Bronchial epithelial cell (primary cell): Measurements from ENCODE around the gene ADAMTSL5. TPM values are rescaled to one million over a fixed set of nuclear protein-coding genes. Genes with fewer than 3 reads are reported as not detected.

Experiments
- DNase-seq: peaks from one replicate; pipeline ENCODE4 v3.0.0-alpha.2; 2010; ENCODE audit warnings: low read depth
- FAIRE-seq: peaks from 2 replicates; lab custom pipeline; 2011; peaks lifted over from hg19 to GRCh38; lab: Jason Lieb, UNC
- H3K27me3 ChIP-seq: 2 replicates; pipeline ENCODE4 v1.5.1; 2011; ENCODE audit warnings: low read length; ENCODE audit not compliant: control insufficient read depth, insufficient read depth
- H3K36me3 ChIP-seq: 2 replicates; pipeline ENCODE4 v1.5.1; 2011; ENCODE audit warnings: low read length; ENCODE audit not compliant: control insufficient read depth, insufficient read depth
- H3K4me3 ChIP-seq: 2 replicates; pipeline ENCODE4 v1.5.1; 2011; ENCODE audit warnings: mild to moderate bottlenecking, low read depth, low read length, control low read depth
- CTCF ChIP-seq: IDR thresholded peaks from 2 replicates; pipeline ENCODE4 v1.5.1; 2011; ENCODE audit warnings: mild to moderate bottlenecking, moderate library complexity, low read length, control low read depth, inconsistent platforms; ENCODE audit not compliant: insufficient read depth, severe bottlenecking
- total RNA-seq: library from RNA; depleted of rRNA; stranded (reverse); fragments of >200 nt; gene quantifications from 2 replicates; pipeline ENCODE4 v1.2.1, GENCODE V29; 2014

ADAMTSL5 gene
- total RNA-seq, 1 donor from 2014 or later = 1.8 TPM

- Histone ChIP-seq H3K36me3 (no peaks in the 10 kb centered on the region), H3K4me3 (no peak overlapping the region), H3K27me3 (no peaks in the 10 kb centered on the region)
- FAIRE-seq = no peak
- no peak for TF ChIP-seq CTCF
- no peak for DNase-seq
Measured at GRCh38 chr19:1486720-1487575, 25.9 kb downstream of the ADAMTSL5 start.

- Histone ChIP-seq H3K4me3 (no peak overlapping the region), H3K36me3 (no peaks in the 10 kb centered on the region), H3K27me3 (no peaks in the 10 kb centered on the region)
- FAIRE-seq (no peak), DNase-seq (no peak)
- no peak for TF ChIP-seq CTCF
Measured at GRCh38 chr19:1483979-1484428, 28.8 kb downstream of the ADAMTSL5 start.

- no peaks in the 10 kb centered on the region for H3K36me3 ChIP-seq
- TF ChIP-seq CTCF = no peak
- no peak for DNase-seq
- FAIRE-seq = no peak
- no peak overlapping the region for H3K4me3 ChIP-seq
- no peaks in the 10 kb centered on the region for H3K27me3 ChIP-seq
Measured at GRCh38 chr19:1483131-1483978, 29.5 kb downstream of the ADAMTSL5 start.

GRCh38 chr19:1482361-1483130 lies 30.3 kb downstream of the ADAMTSL5 start:
- FAIRE-seq = no peak

More at GRCh38 chr19:1482361-1483130, 30.3 kb downstream of the ADAMTSL5 start:
- no peak for TF ChIP-seq CTCF
- DNase-seq = no peak
- no peak overlapping the region for H3K4me3 ChIP-seq
- no peaks in the 10 kb centered on the region for H3K36me3 ChIP-seq
- H3K27me3 ChIP-seq = no peaks in the 10 kb centered on the region
